HepG2 (cell line): ENCODE results near the gene NFAT5. TPM values are rescaled to one million over a fixed set of nuclear protein-coding genes. Genes with fewer than 3 reads are reported as not detected.
A peak's percentile ranks its signal among the peaks of the same experiment; 100 is the strongest.

ENCODE experiments used
- ATAC-seq: fragments of 200-7000 bp; cut with Tn5 transposase; 3 replicates; pipeline ENCODE4 v1.9.1; 2020; ENCODE audit warnings: mild to moderate bottlenecking, moderate library complexity
- BruUV-seq: library from RNA; stranded (reverse); fragments of 400-500 nt; replicated peaks from 2 replicates; lab custom pipeline; 2021; lab: Mats Ljungman, UMichigan
- CTCF ChIA-PET: fragments of 300-600 bp; formaldehyde crosslinking; extraction: SDS; loops from one replicate; lab custom pipeline; 2021; ENCODE audit warnings: low total read pairs, inconsistent platforms, low intra/inter-chr PET ratio; lab: Yijun Ruan, JAX
- POLR2A ChIA-PET: fragments of 350-600 bp; sonication (Branson Sonifier 250); formaldehyde crosslinking; loops from one replicate; lab custom pipeline; 2020; ENCODE audit warnings: antibody characterized with exemption, inconsistent platforms; lab: Yijun Ruan, JAX
- DNase-seq: peaks from one replicate; pipeline ENCODE4 v3.0.0-alpha.2; 2015; ENCODE audit warnings: low spot score
- FAIRE-seq: peaks from 3 replicates; lab custom pipeline; 2011; peaks lifted over from hg19 to GRCh38; lab: Jason Lieb, UNC
- H2AFZ ChIP-seq: one replicate; pipeline ENCODE4 v1.6.1; 2011; ENCODE audit warnings: low read length, inconsistent platforms
- H3K27ac ChIP-seq: fragments of 300-600 bp; 3 replicates; pipeline ENCODE4 v1.8.0; 2011; ENCODE audit warnings: mixed run types, mild to moderate bottlenecking, mixed read lengths, low read length, inconsistent platforms; ENCODE audit not compliant: insufficient read depth; ENCODE audit errors: extremely low read length
- H3K27me3 ChIP-seq, 2 experiments: fragments of 200-600 bp in 1 of 2; 2 replicates in 1 of 2; 3 replicates in 1 of 2; pipeline versions ENCODE4 v1.6.0 to v1.8.0; 2011; ENCODE audit warnings: low read length in 2 of 2, mild to moderate bottlenecking in 2 of 2, moderate library complexity in 2 of 2, inconsistent platforms in 1 of 2; ENCODE audit not compliant: insufficient read depth in 2 of 2, control insufficient read depth in 1 of 2
- H3K36me3 ChIP-seq, 2 experiments: fragments of 200-600 bp in 1 of 2; replicated peaks in 1 of 2; 2 replicates in 1 of 2; 3 replicates in 1 of 2; pipeline versions ENCODE4 v1.5.1 to v1.8.0; 2011; ENCODE audit warnings: low read length in 2 of 2, inconsistent platforms in 1 of 2; ENCODE audit not compliant: insufficient read depth in 2 of 2, control insufficient read depth in 1 of 2
- H3K4me1 ChIP-seq: 2 replicates; pipeline ENCODE4 v1.5.1; 2012; ENCODE audit warnings: low read length, inconsistent platforms; ENCODE audit not compliant: insufficient read depth
- H3K4me2 ChIP-seq: 2 replicates; pipeline ENCODE4 v1.6.0; 2011; ENCODE audit warnings: low read depth, low read length, inconsistent platforms
- H3K4me3 ChIP-seq, 3 experiments: fragments of 200-600 bp in 1 of 3; sonication (generic), shearing (Covaris generic) in 1 of 3; replicated peaks in 1 of 3; 2 replicates each; pipeline ENCODE4 v1.5.1; 2011 to 2016; ENCODE audit warnings: low read length in 3 of 3, inconsistent platforms in 2 of 3, low read depth in 2 of 3, mild to moderate bottlenecking in 2 of 3, control low read depth in 1 of 3, mixed read lengths in 1 of 3; ENCODE audit not compliant: insufficient read depth in 1 of 3
- H3K79me2 ChIP-seq: one replicate; pipeline ENCODE4 v1.6.1; 2011; ENCODE audit warnings: low read length, inconsistent platforms; ENCODE audit not compliant: insufficient read depth
- H3K9ac ChIP-seq: 2 replicates; pipeline ENCODE4 v1.6.0; 2011; ENCODE audit warnings: mild to moderate bottlenecking, low read depth, low read length, inconsistent platforms; ENCODE audit not compliant: insufficient read depth
- H3K9me3 ChIP-seq: 2 replicates; pipeline ENCODE4 v1.5.1; 2012; ENCODE audit warnings: mild to moderate bottlenecking, low read length
- H4K20me1 ChIP-seq: 2 replicates; pipeline ENCODE4 v1.6.0; 2011; ENCODE audit warnings: inconsistent platforms, mild to moderate bottlenecking, low read length, moderate library complexity; ENCODE audit not compliant: insufficient read depth
- CEBPG ChIP-seq: IDR thresholded peaks from 2 replicates; pipeline ENCODE4 v1.6.1; 2016
- GATAD2A ChIP-seq: IDR thresholded peaks from 2 replicates; pipeline ENCODE4 v1.6.1; 2016
- JDP2 ChIP-seq: sonication (generic); formaldehyde crosslinking; IDR thresholded peaks from 2 replicates; pipeline ENCODE4 v1.8.1; 2022; ENCODE audit warnings: missing genetic modification reagents, borderline replicate concordance
- ZNF121 ChIP-seq: sonication (generic); formaldehyde crosslinking; IDR thresholded peaks from 2 replicates; pipeline ENCODE4 v1.5.0; 2020; ENCODE audit warnings: mild to moderate bottlenecking, missing genetic modification reagents
- WGBS: methylation state at CpG from one replicate; pipeline ENCODE4 v1.1.6; 2017; ENCODE audit warnings: low lambda C conversion rate; 5-methylcytosine and 5-hydroxymethylcytosine counted together
- in situ Hi-C: cut with HindIII; loops from 2 replicates; pipeline ENCODE4 v1.10.0; 2017; ENCODE audit warnings: low pct_unique_long_range_greater_than_20kb; ENCODE audit not compliant: extremely low pct_ligation_motif_present
- intact Hi-C: fragments of 100-400 bp; cut with micrococcal nuclease; formaldehyde crosslinking; loops from one replicate; pipeline ENCODE4 v1.10.0; 2022; ENCODE audit not compliant: unreplicated experiment
- polyA plus RNA-seq, 8 experiments: library from polyadenylated mRNA; depleted of rRNA in 3 of 8; stranded (reverse) in 7 of 8; unstranded in 1 of 8; fragments of >200 nt; fragmentation: Illumina TruSeq in 4 of 8; extraction: Trizol in 4 of 8; gene quantifications; 2 replicates each; pipeline versions ENCODE4 v1.2.1 to v1.2.3, GENCODE V29; 2011 to 2016; ENCODE audit warnings: low read depth in 4 of 8, missing spikeins in 1 of 8, mixed read lengths in 1 of 8; ENCODE audit not compliant: insufficient read depth in 1 of 8
- total RNA-seq, 5 experiments: library from RNA; depleted of rRNA; stranded (reverse); fragments of >200 nt; fragmentation: Illumina TruSeq; extraction: Trizol; gene quantifications; 2 replicates each; pipeline ENCODE4 v1.2.3, GENCODE V29; 2016; ENCODE audit warnings: low read depth in 1 of 5
- TF ChIP-seq, protein P1 (sequence below): sonication (generic); formaldehyde crosslinking; conservative IDR thresholded peaks from 2 replicates; pipeline ENCODE4 v1.4.0; 2020; ENCODE audit warnings: missing genetic modification reagents
- TF ChIP-seq, protein P2 (sequence below): sonication (generic); formaldehyde crosslinking; IDR thresholded peaks from 2 replicates; pipeline ENCODE4 v1.4.0; 2020; ENCODE audit warnings: missing genetic modification reagents

Gene NFAT5
- total and polyA plus RNA-seq, 2 of the 13 experiments (the other 11 are each of a cell fraction or from before 2014, with no cell fraction given): 20.5 to 54.3 TPM

DNA sequence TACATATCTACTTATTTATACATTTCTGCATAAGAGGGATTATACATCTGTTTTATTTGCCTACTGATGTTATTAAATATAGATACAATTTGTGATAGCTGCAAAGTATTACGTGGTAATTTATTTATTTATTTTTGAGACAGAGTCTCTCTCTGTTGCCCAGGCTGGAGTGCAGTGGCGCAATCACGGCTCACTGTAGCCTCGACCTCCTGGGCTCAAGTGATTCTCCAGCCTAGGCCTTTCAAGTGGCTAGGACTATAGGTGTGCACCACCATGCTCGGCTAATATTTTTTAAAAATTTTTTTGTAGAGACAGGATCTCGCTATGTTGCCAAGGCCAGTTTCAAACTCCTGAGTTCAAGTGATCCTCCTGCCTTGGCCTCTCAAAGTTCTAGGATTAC, 35.5 kb downstream of the NFAT5 start:
- DNase-seq (no peak), FAIRE-seq (no peak), ATAC-seq (no peak)
- Histone ChIP-seq H4K20me1 (peaks cover 40% of the 10 kb centered on the region), H3K36me3 (peaks cover 3 to 13% of the 10 kb centered on the region in 2 experiments; a peak in 4 of 5 replicates), H3K4me3 (no peak overlapping the region), H2AFZ (no peak overlapping the region), H3K9ac (no peak overlapping the region), H3K27ac (no peak overlapping the region), H3K79me2 (peaks cover 93% of the 10 kb centered on the region), H3K4me2 (no peak overlapping the region), H3K4me1 (peaks cover 6% of the 10 kb centered on the region; the same call in 1 of the 2 replicates), H3K9me3 (no peaks in the 10 kb centered on the region), H3K27me3 (no peaks in the 10 kb centered on the region)
- intact Hi-C loops (no loop called here), in situ Hi-C loops (no loop called here)
- ChIA-PET POLR2A (no interaction called here), CTCF (no interaction called here)
- 92% methylated on average over 6 of the region's 6 CpGs for WGBS
- TF ChIP-seq, protein P1, sequence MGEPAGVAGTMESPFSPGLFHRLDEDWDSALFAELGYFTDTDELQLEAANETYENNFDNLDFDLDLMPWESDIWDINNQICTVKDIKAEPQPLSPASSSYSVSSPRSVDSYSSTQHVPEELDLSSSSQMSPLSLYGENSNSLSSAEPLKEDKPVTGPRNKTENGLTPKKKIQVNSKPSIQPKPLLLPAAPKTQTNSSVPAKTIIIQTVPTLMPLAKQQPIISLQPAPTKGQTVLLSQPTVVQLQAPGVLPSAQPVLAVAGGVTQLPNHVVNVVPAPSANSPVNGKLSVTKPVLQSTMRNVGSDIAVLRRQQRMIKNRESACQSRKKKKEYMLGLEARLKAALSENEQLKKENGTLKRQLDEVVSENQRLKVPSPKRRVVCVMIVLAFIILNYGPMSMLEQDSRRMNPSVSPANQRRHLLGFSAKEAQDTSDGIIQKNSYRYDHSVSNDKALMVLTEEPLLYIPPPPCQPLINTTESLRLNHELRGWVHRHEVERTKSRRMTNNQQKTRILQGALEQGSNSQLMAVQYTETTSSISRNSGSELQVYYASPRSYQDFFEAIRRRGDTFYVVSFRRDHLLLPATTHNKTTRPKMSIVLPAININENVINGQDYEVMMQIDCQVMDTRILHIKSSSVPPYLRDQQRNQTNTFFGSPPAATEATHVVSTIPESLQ (CRISPR knock-in tag): no peak
- TF ChIP-seq ZNF121 (CRISPR knock-in tag) (peak; percentile 75), JDP2 (CRISPR knock-in tag) (no peak), GATAD2A (CRISPR knock-in tag) (no peak), CEBPG (CRISPR knock-in tag) (peak; percentile 46; the same call in 1 of the 2 replicates)
- TF ChIP-seq, protein P2, sequence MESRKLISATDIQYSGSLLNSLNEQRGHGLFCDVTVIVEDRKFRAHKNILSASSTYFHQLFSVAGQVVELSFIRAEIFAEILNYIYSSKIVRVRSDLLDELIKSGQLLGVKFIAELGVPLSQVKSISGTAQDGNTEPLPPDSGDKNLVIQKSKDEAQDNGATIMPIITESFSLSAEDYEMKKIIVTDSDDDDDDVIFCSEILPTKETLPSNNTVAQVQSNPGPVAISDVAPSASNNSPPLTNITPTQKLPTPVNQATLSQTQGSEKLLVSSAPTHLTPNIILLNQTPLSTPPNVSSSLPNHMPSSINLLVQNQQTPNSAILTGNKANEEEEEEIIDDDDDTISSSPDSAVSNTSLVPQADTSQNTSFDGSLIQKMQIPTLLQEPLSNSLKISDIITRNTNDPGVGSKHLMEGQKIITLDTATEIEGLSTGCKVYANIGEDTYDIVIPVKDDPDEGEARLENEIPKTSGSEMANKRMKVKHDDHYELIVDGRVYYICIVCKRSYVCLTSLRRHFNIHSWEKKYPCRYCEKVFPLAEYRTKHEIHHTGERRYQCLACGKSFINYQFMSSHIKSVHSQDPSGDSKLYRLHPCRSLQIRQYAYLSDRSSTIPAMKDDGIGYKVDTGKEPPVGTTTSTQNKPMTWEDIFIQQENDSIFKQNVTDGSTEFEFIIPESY: 0 out of 2 replicates have a peak, but pooled peaks have one; percentile 21
- no TSS peak for BruUV-seq
